Measurements from ENCODE around the gene INO80E.

DNA sequence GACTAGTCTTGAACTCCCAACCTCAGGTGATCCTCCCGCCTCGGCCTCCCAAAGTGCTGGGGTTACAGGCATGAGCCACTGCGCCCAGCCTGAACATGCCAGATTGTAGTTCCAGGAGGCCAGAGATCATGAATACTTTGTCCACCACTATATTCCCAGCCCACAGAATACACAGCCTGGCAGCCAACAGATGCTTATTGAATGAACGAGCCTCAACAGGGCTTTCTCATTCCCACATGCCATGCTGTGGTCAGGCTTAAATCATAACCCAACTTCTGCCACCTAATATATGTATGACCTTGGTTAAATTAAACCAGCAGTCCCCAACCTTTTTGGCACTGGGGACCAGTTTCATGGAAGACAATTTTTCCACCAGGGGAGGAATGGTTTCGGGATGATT is 37.3 kb upstream of the INO80E start:
- no peak for TF ChIP-seq POLR2A (IDR thresholded peaks at IDR 0.05)
- TF ChIP-seq, protein P1, sequence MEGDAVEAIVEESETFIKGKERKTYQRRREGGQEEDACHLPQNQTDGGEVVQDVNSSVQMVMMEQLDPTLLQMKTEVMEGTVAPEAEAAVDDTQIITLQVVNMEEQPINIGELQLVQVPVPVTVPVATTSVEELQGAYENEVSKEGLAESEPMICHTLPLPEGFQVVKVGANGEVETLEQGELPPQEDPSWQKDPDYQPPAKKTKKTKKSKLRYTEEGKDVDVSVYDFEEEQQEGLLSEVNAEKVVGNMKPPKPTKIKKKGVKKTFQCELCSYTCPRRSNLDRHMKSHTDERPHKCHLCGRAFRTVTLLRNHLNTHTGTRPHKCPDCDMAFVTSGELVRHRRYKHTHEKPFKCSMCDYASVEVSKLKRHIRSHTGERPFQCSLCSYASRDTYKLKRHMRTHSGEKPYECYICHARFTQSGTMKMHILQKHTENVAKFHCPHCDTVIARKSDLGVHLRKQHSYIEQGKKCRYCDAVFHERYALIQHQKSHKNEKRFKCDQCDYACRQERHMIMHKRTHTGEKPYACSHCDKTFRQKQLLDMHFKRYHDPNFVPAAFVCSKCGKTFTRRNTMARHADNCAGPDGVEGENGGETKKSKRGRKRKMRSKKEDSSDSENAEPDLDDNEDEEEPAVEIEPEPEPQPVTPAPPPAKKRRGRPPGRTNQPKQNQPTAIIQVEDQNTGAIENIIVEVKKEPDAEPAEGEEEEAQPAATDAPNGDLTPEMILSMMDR (IDR thresholded peaks at IDR 0.05 in 8 of 11, conservative IDR thresholded peaks at IDR 0.05 in 3 of 11), result no peak
- no peak for TF ChIP-seq POLR2AphosphoS5 (IDR thresholded peaks at IDR 0.05)
